ENCODE measurements around the gene ADAM11. TPM values are rescaled to one million over a fixed set of nuclear protein-coding genes. Genes with fewer than 3 reads are reported as not detected.

ADAM11 gene
- total RNA-seq, 4 donors from 2014 or later, result under 0.01 to 0.98 (median 0.64) TPM

- 91% methylated on average over 14 of the region's 20 CpGs for WGBS
Observed at GRCh38 chr17:44777394-44778348, 18.9 kb downstream of the ADAM11 start.

DNA sequence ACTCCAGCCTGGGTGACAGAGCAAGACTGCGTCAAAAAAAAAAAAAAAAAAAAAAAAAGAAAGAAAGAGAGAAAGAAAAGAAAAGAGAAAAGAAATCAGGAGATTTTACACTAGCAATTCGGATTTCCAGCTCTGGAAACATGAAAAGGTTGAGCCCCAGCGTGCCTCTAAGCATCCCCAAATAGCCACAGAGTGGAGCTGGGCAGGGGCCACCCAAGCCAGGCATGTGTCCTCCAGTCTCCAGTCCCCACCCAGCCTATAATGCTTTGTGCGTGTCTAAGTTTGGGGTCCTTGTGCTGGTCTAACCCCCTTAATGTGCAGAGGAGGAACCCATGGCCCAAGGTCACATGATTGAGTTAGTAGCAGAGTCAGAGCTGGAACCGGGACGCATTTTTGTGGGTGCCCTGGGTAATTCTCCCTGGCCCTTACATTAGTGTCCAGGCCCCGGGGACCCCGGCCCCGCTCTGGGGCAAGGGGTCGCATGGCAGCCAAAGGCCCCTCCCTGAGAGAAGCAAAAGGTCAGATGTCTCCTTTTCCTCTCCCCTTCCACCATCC lies 19.9 kb downstream of the ADAM11 start:
- Histone ChIP-seq H3K27ac (replicated peaks in 1 of 4) (peak overlapping the region; percentile 50 to 78 (median 74)), H3K4me1 (peaks cover 54 to 66% (median 60%) of the 10 kb centered on the region in 4 donors), H3K27me3 (peaks cover 0 to 9% (median 0%) of the 10 kb centered on the region in 4 donors), H3K36me3 (no peaks in the 10 kb centered on the region), H3K4me3 (peak overlapping the region; percentile 49 to 63 (median 50)), H3K9me3 (no peaks in the 10 kb centered on the region)
- intact Hi-C loops (cut with DNase I), result loop anchor here (1.0 to 5.0 kb wide), 3 partner anchors 54 to 354 kb away; partner anchors contain the start of genes GJC1 and PLCD3
- 45% methylated on average over 4 of the region's 10 CpGs for WGBS
- no peak for DNase-seq (ENCODE audit: extremely low spot score)
- TF ChIP-seq CTCF (IDR thresholded peaks at IDR 0.05) (no peak), EP300 (IDR thresholded peaks at IDR 0.05) (no peak), POLR2A (IDR thresholded peaks at IDR 0.05; ENCODE audit: low read depth) (no peak), POLR2AphosphoS5 (IDR thresholded peaks at IDR 0.05) (no peak)

More at GRCh38 chr17:44777394-44778348, 18.9 kb downstream of the ADAM11 start:
- no peaks in the 10 kb centered on the region for H3K36me3 ChIP-seq
- intact Hi-C loops (cut with DNase I), result loop anchor here (5.0 kb wide), 2 partner anchors 55 to 355 kb away; partner anchors contain the start of genes GJC1 and PLCD3
- H3K4me3 ChIP-seq, result no peak overlapping the region
- peaks cover 44 to 58% (median 54%) of the 10 kb centered on the region in 4 donors for H3K4me1 ChIP-seq
- H3K27ac ChIP-seq (replicated peaks in 1 of 4), result no peak overlapping the region
- H3K27me3 ChIP-seq, result peaks cover 0 to 19% (median 1%) of the 10 kb centered on the region in 4 donors
- H3K9me3 ChIP-seq, result no peaks in the 10 kb centered on the region
- TF ChIP-seq EP300 (IDR thresholded peaks at IDR 0.05) (no peak), POLR2A (IDR thresholded peaks at IDR 0.05; ENCODE audit: low read depth) (no peak), POLR2AphosphoS5 (IDR thresholded peaks at IDR 0.05) (no peak), CTCF (IDR thresholded peaks at IDR 0.05) (no peak)
- no peak for DNase-seq (ENCODE audit: extremely low spot score)

- no peak for DNase-seq (ENCODE audit: extremely low spot score)
- Histone ChIP-seq H3K9me3 (no peaks in the 10 kb centered on the region), H3K4me1 (peaks cover 54 to 65% (median 60%) of the 10 kb centered on the region in 4 donors), H3K4me3 (peak overlapping the region; percentile 49 to 63 (median 50)), H3K27ac (replicated peaks in 1 of 4) (peak overlapping the region; percentile 50 to 78 (median 74)), H3K27me3 (peaks cover 0 to 2% (median 0%) of the 10 kb centered on the region in 4 donors), H3K36me3 (no peaks in the 10 kb centered on the region)
- WGBS, result 23% methylated on average over 20 of the region's 36 CpGs
- TF ChIP-seq POLR2AphosphoS5 (IDR thresholded peaks at IDR 0.05) (peak; percentile 53 to 75), CTCF (IDR thresholded peaks at IDR 0.05) (peak; percentile 86 to 95 (median 90)), EP300 (IDR thresholded peaks at IDR 0.05) (no peak), POLR2A (IDR thresholded peaks at IDR 0.05; ENCODE audit: low read depth) (no peak)
- intact Hi-C loops (cut with DNase I), result loop anchor here (1.0 to 5.0 kb wide), 3 partner anchors 53 to 353 kb away; partner anchors contain the start of genes GJC1 and PLCD3
Observed at GRCh38 chr17:44779211-44780025, 20.6 kb downstream of the ADAM11 start.

GRCh38 chr17:44780161-44780560 lies 21.4 kb downstream of the ADAM11 start:
- H3K4me3 ChIP-seq, result no peak overlapping the region
- H3K27me3 ChIP-seq, result no peaks in the 10 kb centered on the region
- H3K4me1 ChIP-seq, result peaks cover 51 to 57% (median 53%) of the 10 kb centered on the region in 4 donors
- H3K27ac ChIP-seq (replicated peaks in 1 of 4), result peak overlapping the region in 3 of 4 donors; percentile 71 to 78 (median 77)
- no peak for DNase-seq (ENCODE audit: extremely low spot score)
- no peaks in the 10 kb centered on the region for H3K9me3 ChIP-seq
- intact Hi-C loops (cut with DNase I), result no loop called here
- WGBS, result 81% methylated on average over 9 of the region's 12 CpGs
- no peaks in the 10 kb centered on the region for H3K36me3 ChIP-seq
- no peak for TF ChIP-seq POLR2AphosphoS5 (IDR thresholded peaks at IDR 0.05)
- no peak for TF ChIP-seq EP300 (IDR thresholded peaks at IDR 0.05)
- no peak for TF ChIP-seq CTCF (IDR thresholded peaks at IDR 0.05)
- TF ChIP-seq POLR2A (IDR thresholded peaks at IDR 0.05; ENCODE audit: low read depth), result no peak

All from esophagus muscularis mucosa (tissue), 4 donors.